Measurements from ENCODE around the gene SULT2B1.
"Not testable (repeated sequence)": the region's sequence is repeated elsewhere in the genome, so short reads cannot be mapped to it uniquely, and the experiment has no call there.

SULT2B1 gene

DNA sequence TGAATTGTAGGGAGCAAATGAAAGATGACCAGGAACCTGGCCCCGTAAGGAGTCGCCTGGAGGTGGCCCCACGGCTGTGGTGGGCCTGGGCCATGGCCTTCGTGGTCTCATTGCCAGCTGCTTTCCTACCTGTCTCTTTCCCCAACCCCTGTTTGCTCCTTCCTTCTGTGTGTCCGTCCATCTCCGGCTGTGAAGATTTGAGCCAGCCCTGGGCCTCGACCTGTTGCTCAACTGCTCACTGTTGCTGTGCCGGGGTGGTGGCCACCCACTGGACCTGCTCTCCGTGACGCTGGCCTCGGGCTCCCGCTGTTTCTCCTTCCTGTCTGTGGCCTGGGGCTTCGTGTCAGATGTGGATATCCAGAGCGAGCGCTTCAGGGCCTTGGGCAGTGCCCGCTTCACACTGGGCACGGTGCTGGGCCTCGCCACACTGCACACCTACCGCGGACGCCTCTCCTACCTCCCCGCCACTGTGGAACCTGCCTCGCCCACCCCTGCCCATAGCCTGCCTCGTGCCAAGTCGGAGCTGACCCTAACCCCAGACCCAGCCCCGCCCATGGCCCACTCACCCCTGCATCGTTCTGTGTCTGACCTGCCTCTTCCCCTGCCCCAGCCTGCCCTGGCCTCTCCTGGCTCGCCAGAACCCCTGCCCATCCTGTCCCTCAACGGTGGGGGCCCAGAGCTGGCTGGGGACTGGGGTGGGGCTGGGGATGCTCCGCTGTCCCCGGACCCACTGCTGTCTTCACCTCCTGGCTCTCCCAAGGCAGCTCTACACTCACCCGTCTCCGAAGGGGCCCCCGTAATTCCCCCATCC is 76.7 kb downstream of the SULT2B1 start:
- WGBS, 2 experiments = 94% methylated on average over 34 of the region's 34 CpGs
- no peaks in the 10 kb centered on the region for H3K9me3 ChIP-seq (ENCODE audit: control insufficient read depth, low read length)
- H3K4me1 ChIP-seq (ENCODE audit: control insufficient read depth, insufficient read depth, low read length) = peaks cover 24% of the 10 kb centered on the region
- no peak overlapping the region for H3K27ac ChIP-seq (ENCODE audit: insufficient read depth, low read depth, low read length, poor library complexity, severe bottlenecking)
- H3K36me3 ChIP-seq (ENCODE audit: control insufficient read depth, insufficient read depth, low read length) = no peaks in the 10 kb centered on the region
- H3K4me3 ChIP-seq (ENCODE audit: insufficient read depth, low read depth, low read length) = no peak overlapping the region
- no peaks in the 10 kb centered on the region for H3K27me3 ChIP-seq (ENCODE audit: control insufficient read depth, insufficient read depth, low read length, poor library complexity, severe bottlenecking)

DNA sequence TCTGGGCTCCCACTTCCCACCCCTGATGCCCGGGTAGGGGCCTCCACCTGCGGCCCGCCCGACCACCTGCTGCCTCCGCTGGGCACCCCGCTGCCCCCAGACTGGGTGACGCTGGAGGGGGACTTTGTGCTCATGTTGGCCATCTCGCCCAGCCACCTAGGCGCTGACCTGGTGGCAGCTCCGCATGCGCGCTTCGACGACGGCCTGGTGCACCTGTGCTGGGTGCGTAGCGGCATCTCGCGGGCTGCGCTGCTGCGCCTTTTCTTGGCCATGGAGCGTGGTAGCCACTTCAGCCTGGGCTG is 77.3 kb downstream of the SULT2B1 start:
- 94 to 95% methylated on average over 22 of the region's 22 CpGs for WGBS, 2 experiments
- Histone ChIP-seq H3K27ac (ENCODE audit: insufficient read depth, low read depth, low read length, poor library complexity, severe bottlenecking) (no peak overlapping the region), H3K27me3 (ENCODE audit: control insufficient read depth, insufficient read depth, low read length, poor library complexity, severe bottlenecking) (no peaks in the 10 kb centered on the region), H3K9me3 (ENCODE audit: control insufficient read depth, low read length) (no peaks in the 10 kb centered on the region), H3K4me1 (ENCODE audit: control insufficient read depth, insufficient read depth, low read length) (peaks cover 24% of the 10 kb centered on the region), H3K36me3 (ENCODE audit: control insufficient read depth, insufficient read depth, low read length) (no peaks in the 10 kb centered on the region), H3K4me3 (ENCODE audit: insufficient read depth, low read depth, low read length) (no peak overlapping the region)

DNA sequence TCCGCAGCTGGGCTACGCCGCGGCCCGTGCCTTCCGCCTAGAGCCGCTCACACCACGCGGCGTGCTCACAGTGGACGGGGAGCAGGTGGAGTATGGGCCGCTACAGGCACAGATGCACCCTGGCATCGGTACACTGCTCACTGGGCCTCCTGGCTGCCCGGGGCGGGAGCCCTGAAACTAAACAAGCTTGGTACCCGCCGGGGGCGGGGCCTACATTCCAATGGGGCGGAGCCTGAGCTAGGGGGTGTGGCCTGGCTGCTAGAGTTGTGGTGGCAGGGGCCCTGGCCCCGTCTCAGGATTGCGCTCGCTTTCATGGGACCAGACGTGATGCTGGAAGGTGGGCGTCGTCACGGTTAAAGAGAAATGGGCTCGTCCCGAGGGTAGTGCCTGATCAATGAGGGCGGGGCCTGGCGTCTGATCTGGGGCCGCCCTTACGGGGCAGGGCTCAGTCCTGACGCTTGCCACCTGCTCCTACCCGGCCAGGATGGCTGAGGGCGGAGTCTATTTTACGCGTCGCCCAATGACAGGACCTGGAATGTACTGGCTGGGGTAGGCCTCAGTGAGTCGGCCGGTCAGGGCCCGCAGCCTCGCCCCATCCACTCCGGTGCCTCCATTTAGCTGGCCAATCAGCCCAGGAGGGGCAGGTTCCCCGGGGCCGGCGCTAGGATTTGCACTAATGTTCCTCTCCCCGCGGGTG is 77.8 kb downstream of the SULT2B1 start:
- no peaks in the 10 kb centered on the region for H3K36me3 ChIP-seq (ENCODE audit: control insufficient read depth, insufficient read depth, low read length)
- no peaks in the 10 kb centered on the region for H3K27me3 ChIP-seq (ENCODE audit: control insufficient read depth, insufficient read depth, low read length, poor library complexity, severe bottlenecking)
- H3K4me3 ChIP-seq (ENCODE audit: insufficient read depth, low read depth, low read length) = peak overlapping the region; percentile 21
- no peaks in the 10 kb centered on the region for H3K9me3 ChIP-seq (ENCODE audit: control insufficient read depth, low read length)
- WGBS, 2 experiments = 28 to 30% methylated on average over 48 of the region's 48 CpGs
- peak overlapping the region; percentile 91 for H3K27ac ChIP-seq (ENCODE audit: insufficient read depth, low read depth, low read length, poor library complexity, severe bottlenecking)
- peaks cover 25% of the 10 kb centered on the region for H3K4me1 ChIP-seq (ENCODE audit: control insufficient read depth, insufficient read depth, low read length)

DNA sequence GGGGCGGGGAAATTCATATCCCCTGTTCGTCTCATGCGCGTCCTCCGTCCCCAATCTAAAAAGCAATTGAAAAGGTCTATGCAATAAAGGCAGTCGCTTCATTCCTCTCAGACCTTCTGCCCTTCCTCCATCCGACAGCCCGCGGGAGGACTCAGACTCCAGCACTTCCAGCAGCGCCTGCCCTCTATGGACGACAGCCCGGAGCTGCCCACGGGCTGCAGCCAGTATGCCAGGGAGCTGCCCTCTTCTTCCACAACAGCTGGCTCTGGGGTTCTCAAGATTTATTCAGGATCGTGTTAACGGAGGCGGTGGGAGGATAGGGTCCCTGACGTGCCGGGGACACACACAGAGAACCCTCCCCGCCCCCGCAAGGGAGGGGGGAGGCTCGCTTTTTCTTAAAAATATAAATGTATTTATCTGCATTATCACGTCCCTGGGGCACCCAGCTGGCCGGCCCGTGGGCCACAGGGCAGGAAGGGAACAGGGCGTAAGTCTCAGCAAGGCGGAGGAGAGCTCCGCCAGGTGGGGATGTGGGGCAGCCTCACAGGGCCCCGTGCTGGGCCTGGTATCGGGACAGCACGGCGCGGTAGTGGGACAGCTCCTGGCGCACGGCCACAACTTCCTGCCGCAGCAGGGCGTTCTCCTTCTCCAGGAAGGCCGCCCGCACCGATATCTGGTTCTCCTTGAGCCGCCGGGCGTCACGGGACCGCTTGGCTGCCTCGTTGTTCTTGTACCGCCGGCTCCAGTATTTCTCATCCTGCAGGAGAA is 78.5 kb downstream of the SULT2B1 start:
- no peaks in the 10 kb centered on the region for H3K9me3 ChIP-seq (ENCODE audit: control insufficient read depth, low read length)
- H3K27ac ChIP-seq (ENCODE audit: insufficient read depth, low read depth, low read length, poor library complexity, severe bottlenecking) = peak overlapping the region; percentile 91

DNA sequence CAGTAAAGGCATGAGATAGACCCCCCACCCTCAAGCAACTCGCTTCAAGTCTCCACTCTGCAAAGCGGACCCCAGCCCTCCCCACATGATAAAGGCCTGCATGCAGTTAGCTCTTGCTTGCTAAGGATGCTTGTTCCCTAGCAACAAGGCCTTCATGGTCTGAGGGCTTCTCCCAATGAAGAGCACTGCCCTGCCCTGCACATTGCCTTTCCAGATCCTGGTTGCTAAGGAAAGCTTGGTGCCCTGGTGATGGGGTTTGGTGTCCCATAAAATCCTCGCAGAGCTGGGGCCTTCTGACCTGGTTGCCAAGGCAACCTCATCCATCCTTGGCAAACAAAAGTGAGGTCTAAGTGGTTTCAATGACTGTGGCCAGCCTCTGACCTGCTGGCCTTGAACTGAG is 79.3 kb downstream of the SULT2B1 start:
- H3K27ac ChIP-seq (ENCODE audit: insufficient read depth, low read depth, low read length, poor library complexity, severe bottlenecking) = peak overlapping the region; percentile 91
- H3K4me1 ChIP-seq (ENCODE audit: control insufficient read depth, insufficient read depth, low read length) = peaks cover 22% of the 10 kb centered on the region
- no peak overlapping the region for H3K4me3 ChIP-seq (ENCODE audit: insufficient read depth, low read depth, low read length)
- 76 to 78% methylated on average over 3 of the region's 3 CpGs for WGBS, 2 experiments
- H3K9me3 ChIP-seq (ENCODE audit: control insufficient read depth, low read length) = no peaks in the 10 kb centered on the region
- peaks cover 6% of the 10 kb centered on the region for H3K27me3 ChIP-seq (ENCODE audit: control insufficient read depth, insufficient read depth, low read length, poor library complexity, severe bottlenecking)
- H3K36me3 ChIP-seq (ENCODE audit: control insufficient read depth, insufficient read depth, low read length) = no peaks in the 10 kb centered on the region

More for the DNA sequence above, 78.5 kb downstream of the SULT2B1 start:
- Histone ChIP-seq H3K36me3 (ENCODE audit: control insufficient read depth, insufficient read depth, low read length) (no peaks in the 10 kb centered on the region), H3K4me1 (ENCODE audit: control insufficient read depth, insufficient read depth, low read length) (peaks cover 23% of the 10 kb centered on the region), H3K4me3 (ENCODE audit: insufficient read depth, low read depth, low read length) (peak overlapping the region; percentile 21), H3K27me3 (ENCODE audit: control insufficient read depth, insufficient read depth, low read length, poor library complexity, severe bottlenecking) (no peaks in the 10 kb centered on the region)
- 9% methylated on average over 44 to 47 of the region's 47 CpGs for WGBS, 2 experiments

DNA sequence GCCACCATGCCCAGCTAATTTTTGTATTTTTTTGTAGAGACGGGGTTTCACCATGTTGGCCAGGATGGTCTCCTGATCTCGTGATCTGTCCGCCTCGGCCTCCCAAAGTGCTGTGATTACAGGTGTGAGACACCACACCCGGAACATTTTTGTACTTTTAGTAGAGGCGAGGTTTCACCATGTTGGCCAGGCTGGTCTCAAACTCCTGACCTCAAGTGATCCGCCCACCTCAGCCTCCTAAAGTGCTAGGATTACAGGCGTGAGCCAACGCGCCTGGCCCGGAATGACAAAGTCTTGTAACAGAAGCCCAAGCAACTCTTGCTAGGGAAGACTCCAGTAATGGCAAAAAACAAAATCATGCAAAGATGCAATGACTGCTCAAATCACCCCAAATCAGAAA is 80.3 kb downstream of the SULT2B1 start:
- not testable (repeated sequence) for H3K36me3 ChIP-seq (ENCODE audit: control insufficient read depth, insufficient read depth, low read length); H3K4me3 ChIP-seq (ENCODE audit: insufficient read depth, low read depth, low read length); H3K9me3 ChIP-seq (ENCODE audit: control insufficient read depth, low read length); H3K27ac ChIP-seq (ENCODE audit: insufficient read depth, low read depth, low read length, poor library complexity, severe bottlenecking)
- 92 to 95% methylated on average over 11 of the region's 11 CpGs for WGBS, 2 experiments
- Histone ChIP-seq H3K27me3 (ENCODE audit: control insufficient read depth, insufficient read depth, low read length, poor library complexity, severe bottlenecking) (peaks cover 10% of the 10 kb centered on the region), H3K4me1 (ENCODE audit: control insufficient read depth, insufficient read depth, low read length) (peaks cover 22% of the 10 kb centered on the region)

DNA sequence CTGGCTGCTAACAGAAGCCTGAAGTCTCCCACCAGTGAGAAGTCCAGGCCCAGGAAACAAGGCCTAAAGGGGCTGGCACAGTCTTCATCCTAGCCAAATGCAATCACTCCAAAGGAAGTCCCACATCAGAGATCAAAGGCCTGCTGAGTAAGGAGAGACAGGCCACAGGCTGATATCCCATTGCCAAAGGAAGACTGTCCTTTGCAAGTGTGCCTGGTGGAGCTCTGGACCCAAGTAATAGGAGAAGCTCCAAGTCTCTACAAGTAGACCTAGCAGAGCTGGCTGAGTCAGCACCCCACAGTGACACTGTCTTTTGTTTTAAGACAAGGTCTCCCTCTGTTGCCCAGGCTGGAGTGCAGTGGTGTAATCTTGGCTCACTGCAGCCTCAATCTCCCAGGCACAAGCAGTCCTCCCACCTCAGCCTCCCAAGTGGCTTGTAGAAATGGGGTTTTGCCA is 80.7 kb downstream of the SULT2B1 start:
- no peaks in the 10 kb centered on the region for H3K9me3 ChIP-seq (ENCODE audit: control insufficient read depth, low read length)
- H3K36me3 ChIP-seq (ENCODE audit: control insufficient read depth, insufficient read depth, low read length) = no peaks in the 10 kb centered on the region
- H3K4me3 ChIP-seq (ENCODE audit: insufficient read depth, low read depth, low read length) = no peak overlapping the region
- peaks cover 22% of the 10 kb centered on the region for H3K4me1 ChIP-seq (ENCODE audit: control insufficient read depth, insufficient read depth, low read length)
- peaks cover 10% of the 10 kb centered on the region for H3K27me3 ChIP-seq (ENCODE audit: control insufficient read depth, insufficient read depth, low read length, poor library complexity, severe bottlenecking)
- H3K27ac ChIP-seq (ENCODE audit: insufficient read depth, low read depth, low read length, poor library complexity, severe bottlenecking) = no peak overlapping the region

DNA sequence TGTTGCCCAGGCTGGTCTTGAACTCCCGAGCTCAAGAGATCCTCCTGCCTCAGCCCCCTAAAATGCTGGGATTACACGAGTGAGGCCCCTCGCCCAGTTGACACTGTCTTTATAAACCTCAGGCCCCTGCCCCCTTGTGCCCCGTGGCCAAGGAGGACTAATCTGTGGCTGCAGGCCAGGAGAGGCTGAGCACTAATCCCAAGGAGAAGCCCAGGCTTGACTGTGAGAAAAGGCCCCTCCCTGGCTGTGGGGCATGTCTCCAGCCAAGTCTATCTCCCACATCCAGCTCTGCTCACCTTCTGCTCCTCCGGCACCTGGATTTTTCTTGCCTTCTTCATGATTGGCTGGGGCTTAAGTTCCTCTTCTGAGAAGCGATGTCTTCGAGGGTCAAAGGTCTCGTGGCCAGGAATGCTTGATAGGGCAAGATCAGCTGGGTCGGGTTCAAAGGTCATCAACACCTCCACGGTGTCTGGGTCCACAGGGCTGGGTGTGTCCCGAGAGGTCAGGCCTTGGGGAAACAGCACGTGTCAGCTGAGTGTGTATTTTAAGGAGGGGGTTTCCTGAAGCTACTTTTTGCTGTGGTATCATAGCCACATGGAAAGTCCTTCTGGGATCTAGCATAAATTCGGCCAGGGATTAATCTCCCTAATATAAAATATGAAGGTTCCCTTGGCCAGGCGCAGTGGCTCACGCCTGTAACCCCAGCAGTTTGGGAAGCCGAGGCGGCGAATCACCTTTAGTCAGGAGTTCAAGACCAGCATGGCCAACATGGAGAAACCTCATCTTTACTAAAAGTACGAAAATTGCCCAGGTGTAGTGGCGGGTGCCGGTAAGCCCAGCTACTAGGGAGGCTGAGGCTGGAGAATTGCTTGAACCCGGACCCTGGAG is 81.4 kb downstream of the SULT2B1 start:
- no peak overlapping the region for H3K4me3 ChIP-seq (ENCODE audit: insufficient read depth, low read depth, low read length)
- WGBS, 2 experiments = 90 to 94% methylated on average over 22 of the region's 22 CpGs
- peaks cover 23% of the 10 kb centered on the region for H3K4me1 ChIP-seq (ENCODE audit: control insufficient read depth, insufficient read depth, low read length)
- H3K36me3 ChIP-seq (ENCODE audit: control insufficient read depth, insufficient read depth, low read length) = no peaks in the 10 kb centered on the region
- H3K27me3 ChIP-seq (ENCODE audit: control insufficient read depth, insufficient read depth, low read length, poor library complexity, severe bottlenecking) = peaks cover 10% of the 10 kb centered on the region
- no peaks in the 10 kb centered on the region for H3K9me3 ChIP-seq (ENCODE audit: control insufficient read depth, low read length)
- H3K27ac ChIP-seq (ENCODE audit: insufficient read depth, low read depth, low read length, poor library complexity, severe bottlenecking) = no peak overlapping the region

DNA sequence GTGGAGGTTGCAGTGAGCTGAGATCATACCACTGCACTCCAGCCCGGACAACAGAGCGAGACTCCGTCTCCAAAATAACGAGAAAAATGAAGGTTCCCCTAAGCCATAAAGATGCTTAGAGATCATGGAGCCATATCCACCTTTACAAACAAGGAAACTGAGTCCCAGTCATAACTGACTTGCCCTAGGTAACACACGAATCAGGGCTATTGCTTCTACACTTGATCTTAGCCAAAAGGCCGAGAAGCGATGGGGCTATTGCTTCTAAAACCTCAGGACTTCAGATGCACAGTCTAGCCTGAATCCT is 82.0 kb downstream of the SULT2B1 start:
- no peaks in the 10 kb centered on the region for H3K36me3 ChIP-seq (ENCODE audit: control insufficient read depth, insufficient read depth, low read length)
- H3K4me1 ChIP-seq (ENCODE audit: control insufficient read depth, insufficient read depth, low read length) = peaks cover 29% of the 10 kb centered on the region
- H3K27me3 ChIP-seq (ENCODE audit: control insufficient read depth, insufficient read depth, low read length, poor library complexity, severe bottlenecking) = peaks cover 10% of the 10 kb centered on the region
- H3K4me3 ChIP-seq (ENCODE audit: insufficient read depth, low read depth, low read length) = peak overlapping the region; percentile 20
- no peaks in the 10 kb centered on the region for H3K9me3 ChIP-seq (ENCODE audit: control insufficient read depth, low read length)
- 83 to 90% methylated on average over 7 of the region's 7 CpGs for WGBS, 2 experiments
- peak overlapping the region; percentile 57 for H3K27ac ChIP-seq (ENCODE audit: insufficient read depth, low read depth, low read length, poor library complexity, severe bottlenecking)

Measured in ectodermal cell (in vitro differentiated cells).